B cell (primary cell): ENCODE data around the gene CATSPERD. TPM values are rescaled to one million over a fixed set of nuclear protein-coding genes. Genes with fewer than 3 reads are reported as not detected.

ENCODE experiments used
- ATAC-seq: fragments of 200-7000 bp; cut with Tn5 transposase; one replicate; pipeline ENCODE4 v1.10.0; 2021; ENCODE audit warnings: low read depth, mild to moderate bottlenecking, moderate number of reproducible peaks, moderate library complexity
- CTCF ChIA-PET: fragments of 350-600 bp; sonication (Branson Sonifier 250); formaldehyde crosslinking; loops from one replicate; lab custom pipeline; 2021; ENCODE audit warnings: antibody characterized with exemption, inconsistent platforms; lab: Charles Lee
- POLR2A ChIA-PET: fragments of 350-600 bp; sonication (Branson Sonifier 250); formaldehyde crosslinking; loops from one replicate; lab custom pipeline; 2021; ENCODE audit warnings: antibody characterized with exemption; lab: Charles Lee
- DNase-seq: peaks from one replicate; pipeline ENCODE4 v3.0.0; 2013
- H2AFZ ChIP-seq: 2 replicates; pipeline ENCODE4 v1.6.1; 2012; ENCODE audit warnings: mild to moderate bottlenecking, low read depth, low read length; ENCODE audit not compliant: insufficient read depth, poor library complexity, severe bottlenecking
- H3K27ac ChIP-seq, 2 donors: 1 replicate in 1 of 2; 2 replicates in 1 of 2; pipeline ENCODE4 v1.5.1; 2012 to 2013; ENCODE audit warnings: low read length in 2 of 2, mild to moderate bottlenecking in 2 of 2, moderate library complexity in 1 of 2
- H3K27me3 ChIP-seq, 4 experiments: fragments of 200-600 bp in 1 of 4; sonication (generic) in 1 of 4; replicated peaks in 1 of 4; 1 replicate in 2 of 4; 2 replicates in 2 of 4; pipeline versions ENCODE4 v1.6.1 to v1.7.0; 2013 to 2016; ENCODE audit warnings: low read length in 3 of 4, mild to moderate bottlenecking in 2 of 4, mixed read lengths in 1 of 4, moderate library complexity in 1 of 4; ENCODE audit not compliant: insufficient read depth in 4 of 4, control insufficient read depth in 3 of 4; ENCODE audit errors: control extremely low read depth in 1 of 4
- H3K36me3 ChIP-seq, 2 experiments: replicated peaks in 1 of 2; 1 replicate in 1 of 2; 2 replicates in 1 of 2; pipeline versions ENCODE4 v1.6.1 to v1.7.1; 2013; ENCODE audit warnings: low read length in 1 of 2; ENCODE audit not compliant: insufficient read depth in 2 of 2, control insufficient read depth in 1 of 2; ENCODE audit errors: control extremely low read depth in 1 of 2, extremely low read depth in 1 of 2
- H3K4me1 ChIP-seq, 2 donors: fragments of 200-600 bp in 1 of 2; sonication (generic) in 1 of 2; 1 replicate in 1 of 2; 2 replicates in 1 of 2; pipeline versions ENCODE4 v1.5.1 to v1.6.1; 2013 to 2017; ENCODE audit warnings: low read length in 2 of 2; ENCODE audit not compliant: control insufficient read depth in 2 of 2, insufficient read depth in 2 of 2
- H3K4me2 ChIP-seq: replicated peaks from 2 replicates; pipeline ENCODE3; 2012; ENCODE audit warnings: mild to moderate bottlenecking, low read depth, low read length; ENCODE audit not compliant: poor library complexity, severe bottlenecking
- H3K4me3 ChIP-seq, 5 experiments: fragments of 200-600 bp in 1 of 5; sonication (generic) in 1 of 5; 1 replicate in 3 of 5; 2 replicates in 2 of 5; pipeline versions ENCODE4 v1.5.1 to v1.7.0; 2011 to 2016; ENCODE audit warnings: low read length in 4 of 5, mild to moderate bottlenecking in 4 of 5, low read depth in 2 of 5, control low read depth in 1 of 5, moderate library complexity in 1 of 5; ENCODE audit not compliant: insufficient read depth in 1 of 5; ENCODE audit errors: control extremely low read depth in 1 of 5, extremely low read depth in 1 of 5
- H3K79me2 ChIP-seq: fragments of 200-600 bp; sonication (generic); one replicate; pipeline ENCODE4 v1.6.0; 2016; ENCODE audit warnings: low read length; ENCODE audit not compliant: control insufficient read depth, insufficient read depth
- H3K9ac ChIP-seq: fragments of 200-600 bp; sonication (generic); 2 replicates; pipeline ENCODE4 v1.6.1; 2017; ENCODE audit warnings: mild to moderate bottlenecking, low read length, moderate library complexity
- H3K9me3 ChIP-seq, 3 donors: one replicate each; pipeline versions ENCODE4 v1.6.1 to v1.7.1; 2013; ENCODE audit warnings: low read length in 2 of 3; ENCODE audit not compliant: control insufficient read depth in 2 of 3, insufficient read depth in 1 of 3; ENCODE audit errors: control extremely low read depth in 1 of 3
- H4K20me1 ChIP-seq: 2 replicates; pipeline ENCODE4 v1.6.0; 2012; ENCODE audit warnings: mild to moderate bottlenecking, low read length; ENCODE audit not compliant: insufficient read depth, control insufficient read depth, poor library complexity, severe bottlenecking
- H3K27ac Mint-ChIP-seq: one replicate; pipeline ENCODE4 v1.8.0; 2021; ENCODE audit warnings: mixed read lengths
- H3K27me3 Mint-ChIP-seq: one replicate; pipeline ENCODE4 v1.8.0; 2021; ENCODE audit warnings: mixed read lengths
- H3K4me1 Mint-ChIP-seq: one replicate; pipeline ENCODE4 v1.8.0; 2021; ENCODE audit warnings: mixed read lengths
- H3K4me3 Mint-ChIP-seq: one replicate; pipeline ENCODE4 v1.8.0; 2021; ENCODE audit warnings: mixed read lengths
- H3K9me3 Mint-ChIP-seq: one replicate; pipeline ENCODE4 v1.8.0; 2022; ENCODE audit warnings: mixed read lengths; ENCODE audit not compliant: insufficient read depth
- CTCF ChIP-seq: fragments of 200-600 bp; IDR thresholded peaks from one replicate; pipeline ENCODE4 v1.8.0; 2022; ENCODE audit warnings: antibody characterized with exemption, mild to moderate bottlenecking
- EZH2 ChIP-seq: IDR thresholded peaks from 2 replicates; pipeline ENCODE4 v1.6.1; 2012; ENCODE audit warnings: borderline replicate concordance, low read depth, mild to moderate bottlenecking, moderate library complexity, low read length; ENCODE audit not compliant: insufficient read depth, poor library complexity, severe bottlenecking
- WGBS: methylation state at CpG from one replicate; pipeline ENCODE4 v1.1.5; 2013; ENCODE audit warnings: missing lambda C conversion rate; ENCODE audit not compliant: insufficient coverage; 5-methylcytosine and 5-hydroxymethylcytosine counted together
- intact Hi-C: fragments of 100-400 bp; cut with micrococcal nuclease; formaldehyde crosslinking; loops from one replicate; pipeline ENCODE4 v1.10.0; 2022
- polyA plus RNA-seq: library from polyadenylated mRNA; depleted of rRNA; stranded (reverse); fragments of >200 nt; gene quantifications from 2 replicates; pipeline ENCODE4 v1.2.3, GENCODE V29; 2012
- total RNA-seq, 2 donors: library from RNA; stranded (reverse); fragments of 120-200 nt in 1 of 2; gene quantifications; 1 replicate in 1 of 2; 2 replicates in 1 of 2; pipeline versions ENCODE4 v1.2.3 to v1.2.4, GENCODE V29; 2013 to 2022

Gene CATSPERD
- total and polyA plus RNA-seq, 2 donors (not counting 1 experiment from before 2014, with no cell fraction given) = not detected

- Mint-ChIP-seq H3K4me3 (no peak overlapping the region), H3K27ac (no peak overlapping the region)
- no peak for ATAC-seq
These were observed 44.2 kb upstream of the CATSPERD start for GRCh38 chr19:5676105-5676771.

More at GRCh38 chr19:5676105-5676771, 44.2 kb upstream of the CATSPERD start:
- no peaks in the 10 kb centered on the region for H4K20me1 ChIP-seq
- POLR2A ChIA-PET = no interaction called here
- no peak overlapping the region for H3K4me3 ChIP-seq
- H3K9me3 ChIP-seq = peaks cover 0 to 2% (median 0%) of the 10 kb centered on the region in 3 donors
- TF ChIP-seq CTCF = no peak
- TF ChIP-seq EZH2 = no peak
- Mint-ChIP-seq H3K27me3 (no peaks in the 10 kb centered on the region), H3K9me3 (no peaks in the 10 kb centered on the region), H3K4me1 (peaks cover 14% of the 10 kb centered on the region)
- no peak for DNase-seq
- WGBS = 89% methylated on average over 11 of the region's 17 CpGs
- H3K79me2 ChIP-seq = peaks cover 12% of the 10 kb centered on the region
- H3K9ac ChIP-seq = no peak overlapping the region
- no peak overlapping the region for H3K4me2 ChIP-seq
- H3K27me3 ChIP-seq = no peaks in the 10 kb centered on the region
- H3K4me1 ChIP-seq = peaks cover 11 to 15% of the 10 kb centered on the region in 2 donors
- CTCF ChIA-PET = interaction anchor here (1.3 kb wide), 1 partner anchor 11 kb away, joined by 4 read pairs; no protein-coding TSS in a partner anchor
- intact Hi-C loops = no loop called here
- no peak overlapping the region for H3K27ac ChIP-seq
- H2AFZ ChIP-seq = no peak overlapping the region
- H3K36me3 ChIP-seq = no peaks in the 10 kb centered on the region
